ENCODE data around the gene RNF111.
"Not testable (repeated sequence)": the region's sequence is repeated elsewhere in the genome, so short reads cannot be mapped to it uniquely, and the experiment has no call there.

RNF111 gene

GRCh38 chr15:59000251-59000650 lies 12.8 kb downstream of the RNF111 start:
- not testable (repeated sequence) for DNase-seq (ENCODE audit: low read depth)

DNA sequence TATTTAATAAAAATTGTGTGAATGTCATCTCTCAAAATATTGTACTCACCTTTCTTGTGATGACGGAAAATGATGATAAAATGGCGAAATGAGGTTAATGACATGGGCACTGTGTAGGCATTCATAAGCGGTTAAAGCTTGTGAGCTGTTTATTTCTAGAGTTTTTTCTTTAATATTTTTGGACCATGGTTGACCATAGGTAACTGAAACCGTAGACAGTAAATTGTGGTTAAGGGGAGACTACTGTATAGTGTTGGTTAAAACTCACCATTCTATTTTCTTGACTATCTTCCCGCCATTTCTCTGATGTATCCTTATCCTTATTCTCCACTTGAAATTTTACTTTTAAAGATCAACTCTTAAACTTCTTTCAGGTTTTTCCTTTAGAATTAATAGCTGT lies 14.5 kb downstream of the RNF111 start:
- no peak for DNase-seq (ENCODE audit: low read depth)

DNA sequence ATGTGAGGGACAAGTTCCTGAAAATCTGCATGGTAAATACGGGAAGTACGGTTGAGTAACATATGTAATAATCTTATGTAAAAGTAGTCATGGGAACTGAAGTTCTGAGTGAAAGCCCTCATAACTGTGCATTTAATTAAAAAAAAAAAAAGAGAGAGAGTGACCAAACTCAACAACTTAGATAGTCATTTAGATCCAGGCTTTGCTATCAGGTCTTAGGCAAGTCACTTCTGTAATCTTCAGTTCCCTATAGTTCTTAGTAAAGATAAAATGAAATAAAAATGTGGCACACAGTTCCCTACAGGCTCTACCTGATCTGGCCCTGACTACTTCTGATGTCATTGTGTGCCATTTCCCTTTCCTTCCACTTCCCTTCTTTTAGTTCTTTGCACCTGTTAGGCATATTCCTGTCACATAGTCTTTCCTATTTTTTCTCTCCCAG lies 15.0 kb downstream of the RNF111 start:
- DNase-seq (ENCODE audit: low read depth), result no peak

DNA sequence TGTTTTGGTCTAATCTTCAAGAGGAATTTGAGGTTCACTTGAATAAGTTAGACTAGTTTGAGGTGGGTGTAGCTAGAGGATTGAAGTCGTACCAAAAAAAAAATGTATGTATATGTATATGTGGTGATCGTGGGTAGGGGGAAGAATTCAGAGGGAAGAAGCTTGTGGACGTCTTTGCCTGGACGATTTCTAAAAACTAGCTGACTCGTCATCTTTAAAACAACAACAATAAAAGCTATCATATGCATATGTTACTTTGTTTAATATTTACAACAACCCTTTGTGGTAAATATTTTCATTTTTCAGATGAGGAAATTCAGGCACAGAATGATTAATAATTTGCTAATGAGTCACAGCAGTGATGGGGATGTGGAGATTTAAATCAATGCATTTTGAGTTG lies 18.1 kb downstream of the RNF111 start:
- DNase-seq (ENCODE audit: low read depth), result no peak

DNA sequence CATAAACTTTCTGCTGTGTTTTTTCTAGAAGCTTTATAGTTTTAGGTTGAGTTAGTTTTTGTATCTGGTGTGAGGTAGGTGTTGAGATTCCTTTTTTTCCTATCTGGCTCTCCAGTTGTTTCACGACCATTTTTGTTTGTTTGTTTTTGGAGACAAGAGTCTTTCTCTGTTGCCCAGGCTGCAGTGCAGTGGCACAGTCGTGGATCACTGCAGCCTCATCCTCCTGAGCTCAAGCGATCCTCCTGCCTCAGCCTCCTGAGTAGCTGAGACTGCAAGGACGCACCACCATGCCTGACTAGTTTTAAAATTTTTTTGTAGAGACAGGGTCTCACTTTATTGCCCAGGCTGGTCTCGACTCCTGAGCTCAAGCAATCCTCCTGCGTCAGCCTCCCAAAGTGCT lies 20.6 kb downstream of the RNF111 start:
- DNase-seq (ENCODE audit: low read depth), result no peak

- no peak for DNase-seq (ENCODE audit: low read depth)
These were observed 23.9 kb downstream of the RNF111 start for GRCh38 chr15:59011262-59011952.

DNA sequence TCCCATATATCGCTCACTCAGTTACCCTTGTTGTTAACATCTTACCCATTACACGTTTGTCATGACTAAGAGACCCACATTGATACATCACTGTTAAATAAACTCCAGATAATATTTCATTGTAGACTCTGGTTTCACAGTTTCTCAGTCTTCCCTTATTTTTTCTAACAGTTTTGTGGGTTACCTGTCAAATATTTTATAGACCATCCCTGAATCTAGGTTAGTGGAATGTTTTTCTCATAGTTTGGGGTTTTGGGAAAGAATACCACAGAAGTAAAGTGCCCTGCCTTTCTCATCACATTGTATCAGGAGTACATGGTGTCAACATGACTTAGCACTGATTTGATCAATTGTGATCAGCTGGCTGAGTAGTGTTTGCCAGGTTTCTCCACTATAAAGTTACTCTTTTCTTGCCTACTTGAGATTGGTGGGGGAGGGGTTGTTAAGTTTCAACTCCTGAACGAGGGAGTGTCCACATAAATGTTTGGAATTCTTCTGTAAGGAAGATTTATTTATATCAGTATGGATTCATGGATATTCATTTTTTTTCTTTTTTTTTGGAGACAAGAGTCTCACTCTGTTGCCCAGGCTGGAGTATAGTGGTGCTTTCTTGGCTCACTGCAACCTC lies 25.9 kb downstream of the RNF111 start:
- no peak for DNase-seq (ENCODE audit: low read depth)

GRCh38 chr15:59014068-59014467 lies 26.6 kb downstream of the RNF111 start:
- DNase-seq (ENCODE audit: low read depth), result no peak

DNA sequence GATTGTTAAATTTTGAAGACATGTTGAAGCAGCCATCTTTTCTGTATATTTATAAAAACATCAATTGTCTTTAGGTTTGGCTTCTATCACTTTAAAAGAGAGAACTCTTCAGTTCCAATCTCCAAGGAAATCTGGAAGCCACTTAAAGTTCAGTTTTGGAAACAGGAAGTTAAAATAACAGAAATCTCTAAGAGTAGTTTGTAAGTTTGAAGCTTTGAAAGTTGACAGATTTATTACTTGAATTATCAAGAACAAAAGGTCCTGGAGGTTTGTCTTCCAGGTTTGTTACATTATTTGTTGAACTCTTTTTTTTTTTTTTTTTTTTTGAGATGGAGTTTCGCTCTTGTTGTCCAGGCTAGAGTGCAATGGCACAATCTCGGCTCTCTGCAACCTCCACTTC lies 30.0 kb downstream of the RNF111 start:
- no peak for DNase-seq (ENCODE audit: low read depth)

DNA sequence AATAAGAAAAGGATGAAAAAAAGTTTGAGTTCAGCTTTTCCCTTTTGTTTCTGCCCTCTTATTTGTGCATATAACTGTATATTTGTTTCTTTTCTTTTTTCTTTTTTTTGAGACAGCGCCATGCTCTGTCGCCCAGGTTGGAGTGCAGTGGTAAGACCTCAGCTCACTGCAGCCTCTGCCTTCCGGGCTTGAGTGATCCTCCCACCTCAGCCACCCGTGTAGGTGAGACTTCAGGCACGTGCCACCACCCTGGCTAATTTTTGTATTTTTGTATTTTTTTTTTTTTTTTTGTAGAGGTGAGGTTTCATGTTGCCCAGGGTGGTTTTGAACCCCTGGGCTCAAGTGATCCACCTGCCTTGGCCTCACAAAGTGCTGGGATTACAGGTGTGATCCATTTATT lies 31.4 kb downstream of the RNF111 start:
- DNase-seq (ENCODE audit: low read depth), result no peak

GRCh38 chr15:59020322-59020721 lies 32.9 kb downstream of the RNF111 start:
- DNase-seq (ENCODE audit: low read depth), result no peak

GRCh38 chr15:59022188-59022587 lies 34.7 kb downstream of the RNF111 start:
- DNase-seq (ENCODE audit: low read depth), result no peak

GRCh38 chr15:59026207-59026606 lies 38.7 kb downstream of the RNF111 start:
- DNase-seq (ENCODE audit: low read depth), result no peak

- DNase-seq (ENCODE audit: low read depth), result no peak
These were observed 41.0 kb downstream of the RNF111 start for GRCh38 chr15:59028387-59028955.

DNA sequence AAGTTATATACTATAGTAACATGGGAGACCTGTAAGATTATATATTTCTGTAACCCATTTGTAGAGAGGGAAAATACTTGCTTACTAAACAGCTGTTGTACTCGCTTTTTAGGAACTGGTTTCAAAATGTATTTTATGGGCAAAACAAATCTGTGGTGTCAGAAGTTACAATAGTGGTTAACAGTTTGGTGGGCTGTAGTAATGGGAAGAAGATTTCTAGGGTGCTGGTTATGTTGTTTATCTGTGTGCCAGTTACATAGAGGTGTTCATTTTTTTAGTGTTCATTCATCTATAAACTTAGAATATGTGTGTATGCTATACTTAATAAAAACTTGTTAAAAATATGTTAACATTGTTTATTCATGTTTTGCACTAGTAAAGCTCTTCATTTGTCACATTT lies 42.1 kb downstream of the RNF111 start:
- DNase-seq (ENCODE audit: low read depth), result no peak

DNA sequence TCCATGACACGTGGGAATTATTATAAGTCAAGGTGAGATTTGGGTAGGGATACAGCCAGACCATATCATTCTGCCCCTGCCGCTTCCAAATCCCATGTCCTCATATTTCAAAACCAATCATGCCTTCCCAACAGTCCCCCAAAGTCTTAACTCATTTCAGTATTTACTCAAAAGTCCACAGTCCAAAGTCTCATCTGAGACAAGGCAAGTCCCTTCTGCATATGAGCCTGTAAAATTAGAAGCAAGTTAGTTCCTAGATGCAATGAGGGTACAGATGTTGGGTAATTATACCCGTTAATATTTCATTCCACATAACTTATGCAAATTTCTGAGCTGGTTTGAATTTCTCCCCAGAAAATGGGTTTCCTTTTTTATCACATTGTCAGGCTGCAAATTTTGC lies 47.7 kb downstream of the RNF111 start:
- no peak for DNase-seq (ENCODE audit: low read depth)

DNA sequence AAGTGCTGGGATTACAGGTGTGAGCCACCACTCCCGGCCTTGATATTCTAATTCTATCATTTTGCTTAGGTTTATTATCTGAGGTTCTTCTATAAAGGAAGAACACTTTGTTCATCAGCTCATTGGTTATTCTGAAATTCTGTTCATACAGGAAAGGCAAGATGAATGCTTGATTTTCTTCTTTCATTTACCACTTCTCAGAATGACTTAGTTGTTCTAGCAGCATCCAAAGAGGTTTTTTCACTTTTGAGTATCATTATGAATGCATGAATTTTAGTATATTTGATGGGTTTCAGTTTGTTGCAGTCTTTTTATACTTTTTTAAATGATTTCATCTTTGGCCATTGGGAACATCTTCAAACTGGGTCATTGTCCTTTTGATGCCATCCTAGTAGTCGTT lies 51.8 kb downstream of the RNF111 start:
- DNase-seq (ENCODE audit: low read depth), result no peak

DNA sequence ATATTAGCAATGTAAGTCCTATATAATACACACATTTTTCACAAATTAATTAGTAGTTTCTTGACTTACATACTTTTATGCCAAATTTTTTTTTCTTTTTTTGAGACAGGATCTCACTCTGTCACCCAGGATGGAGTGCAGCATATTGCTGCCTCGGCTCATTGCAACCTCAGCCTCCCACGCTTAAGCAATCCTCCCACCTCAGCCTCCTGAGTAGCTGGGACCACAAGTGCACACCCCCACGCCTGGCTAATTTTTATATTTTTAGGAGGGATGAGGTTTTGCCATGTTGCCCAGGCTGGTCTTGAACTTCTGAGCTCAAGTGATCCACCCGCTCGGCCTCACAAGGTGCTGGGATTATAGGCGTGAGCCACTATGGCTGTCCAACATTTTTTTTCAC lies 54.6 kb downstream of the RNF111 start:
- DNase-seq (ENCODE audit: low read depth), result no peak

GRCh38 chr15:59048897-59049296 lies 61.4 kb downstream of the RNF111 start:
- DNase-seq (ENCODE audit: low read depth), result no peak

DNA sequence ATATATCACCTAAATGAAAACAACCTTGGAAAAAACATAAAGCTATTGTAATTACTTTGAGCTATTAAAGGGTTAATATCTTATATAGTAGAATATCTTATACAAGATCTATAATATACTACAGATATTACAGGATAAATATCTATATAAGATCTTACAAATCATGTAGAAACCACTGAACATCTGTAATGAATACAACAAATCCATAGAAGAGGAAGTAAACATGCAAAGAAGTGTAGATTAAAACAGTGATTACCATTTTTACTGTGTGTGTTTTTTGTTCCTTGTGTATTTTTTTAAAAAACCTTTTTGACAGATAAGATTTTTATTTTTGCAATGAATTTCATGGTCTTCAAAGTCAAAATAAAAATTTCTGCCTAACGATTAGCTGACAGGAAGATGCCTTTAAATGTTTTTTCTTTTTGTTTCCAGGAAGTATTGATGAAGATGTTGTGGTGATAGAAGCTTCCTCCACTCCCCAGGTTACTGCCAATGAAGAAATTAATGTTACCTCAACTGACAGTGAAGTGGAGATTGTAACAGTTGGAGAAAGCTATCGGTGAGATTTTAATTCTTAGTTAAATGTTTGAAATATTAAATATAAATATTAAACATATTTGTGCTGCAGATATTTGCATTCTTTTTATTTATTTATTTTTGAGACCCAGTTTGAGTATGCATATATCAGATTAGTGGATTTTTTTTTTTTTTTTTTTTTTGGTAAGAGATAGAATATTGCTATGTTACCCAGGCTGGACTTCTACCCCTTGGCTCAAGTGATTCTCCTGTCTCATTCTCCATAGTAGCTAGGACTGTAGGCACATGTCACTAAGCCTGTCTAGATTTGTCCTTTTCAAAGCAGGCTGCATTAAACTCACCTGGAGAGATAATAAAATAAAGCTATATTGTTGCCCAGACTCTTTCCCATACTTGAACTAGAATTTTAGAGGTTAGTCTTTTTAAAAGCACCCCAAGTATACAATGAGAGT lies 64.7 kb downstream of the RNF111 start:
- DNase-seq (ENCODE audit: low read depth), result no peak

DNA sequence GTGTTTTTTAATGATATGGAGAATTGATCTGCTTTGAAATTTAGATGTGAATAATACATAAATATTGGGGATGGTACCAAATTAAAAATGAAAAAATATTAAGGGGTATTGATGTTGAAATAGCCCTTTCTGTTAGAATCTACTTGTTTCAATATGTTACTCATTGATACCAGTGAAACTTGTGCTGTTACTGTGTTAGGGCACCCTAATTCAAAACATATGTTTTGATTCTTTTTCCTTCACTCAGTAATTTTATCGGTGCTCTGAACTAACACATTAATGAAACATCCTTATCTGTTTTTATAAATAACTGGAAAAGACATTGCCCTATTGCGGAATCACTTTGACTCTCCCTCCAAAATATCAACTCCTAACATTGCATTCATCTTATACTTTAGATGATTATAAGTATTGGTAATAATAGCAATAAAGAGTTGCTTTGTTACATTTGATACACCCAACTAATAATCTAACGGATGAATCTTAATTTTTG lies 65.5 kb downstream of the RNF111 start:
- DNase-seq (ENCODE audit: low read depth), result no peak

DNA sequence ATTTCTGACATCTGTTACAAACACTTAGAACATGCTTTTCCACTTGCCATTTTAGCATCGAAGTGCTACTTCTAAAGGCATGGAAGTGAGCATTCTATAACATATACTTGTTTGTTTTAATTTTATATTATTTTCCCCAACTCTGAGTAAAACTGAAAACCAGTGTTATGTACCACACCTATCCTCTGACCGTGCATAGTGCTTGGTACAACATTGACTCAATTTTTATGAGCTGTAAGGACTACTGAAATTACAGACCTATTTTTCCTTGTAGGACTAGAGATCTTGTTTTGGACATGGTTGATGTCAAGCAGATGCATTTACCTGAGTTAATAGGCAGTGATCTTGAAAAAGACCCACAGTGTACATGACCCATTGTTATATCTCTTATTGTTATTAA lies 66.0 kb downstream of the RNF111 start:
- no peak for DNase-seq (ENCODE audit: low read depth)

All from activated gamma-delta T cell treated with anti-CD3 and anti-CD28 coated beads, Interleukin-2, amount 50 U/mL, for 16 hours (primary cell).